ENCODE results near the gene CDK13.

Gene CDK13

DNA sequence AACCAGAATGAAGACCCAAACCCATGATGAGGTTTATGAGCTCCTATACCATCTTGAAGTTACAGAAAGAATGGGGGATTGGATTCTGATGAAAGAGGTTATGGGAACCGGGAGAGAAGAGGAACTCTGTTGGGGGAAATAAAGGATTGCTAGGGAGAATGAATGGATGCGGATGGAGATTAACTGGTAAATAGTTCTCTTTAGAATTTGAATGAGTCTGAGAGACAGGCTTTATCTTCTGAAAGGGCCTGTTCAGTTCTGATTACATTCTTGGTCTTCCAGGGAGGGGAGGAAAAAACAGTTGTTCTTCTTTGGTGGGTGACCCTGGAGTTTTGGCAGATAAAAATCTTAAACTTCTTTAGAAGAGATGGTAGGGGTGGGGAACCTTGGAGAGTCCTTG lies 198.6 kb downstream of the CDK13 start:
- no peak for DNase-seq (ENCODE audit: low read depth)

All from activated gamma-delta T cell treated with anti-CD3 and anti-CD28 coated beads, Interleukin-2, amount 50 U/mL, for 16 hours (primary cell).